SJSA1 (cell line): Measurements from ENCODE around the gene MROH2A. TPM values are rescaled to one million over a fixed set of nuclear protein-coding genes. Genes with fewer than 3 reads are reported as not detected.

Source experiments
- DNase-seq, 2 experiments: peaks; one replicate each; pipeline ENCODE4 v3.0.0-alpha.2; 2015 to 2020; ENCODE audit warnings: low spot score in 2 of 2, low read depth in 1 of 2
- H3K27ac ChIP-seq: fragments of 250-450 bp; sonication (Bioruptor Pico); 2 replicates; pipeline ENCODE4 v1.5.1; 2020; ENCODE audit warnings: mild to moderate bottlenecking, moderate library complexity
- H3K27me3 ChIP-seq: fragments of 250-450 bp; sonication (Bioruptor Pico); replicated peaks from 2 replicates; pipeline ENCODE4 v1.5.1; 2020; ENCODE audit warnings: mild to moderate bottlenecking, moderate library complexity
- H3K36me3 ChIP-seq: fragments of 250-450 bp; sonication (Bioruptor Pico); 2 replicates; pipeline ENCODE4 v1.5.1; 2020; ENCODE audit warnings: mild to moderate bottlenecking
- H3K4me1 ChIP-seq: fragments of 250-450 bp; sonication (Bioruptor Pico); replicated peaks from 2 replicates; pipeline ENCODE4 v1.6.1; 2021; ENCODE audit warnings: mild to moderate bottlenecking
- H3K4me3 ChIP-seq: fragments of 250-450 bp; sonication (Bioruptor Pico); 2 replicates; pipeline ENCODE4 v1.5.1; 2020; ENCODE audit warnings: mild to moderate bottlenecking
- H3K9me3 ChIP-seq: fragments of 250-450 bp; sonication (Bioruptor Pico); replicated peaks from 2 replicates; pipeline ENCODE4 v1.5.1; 2020; ENCODE audit warnings: mild to moderate bottlenecking
- total RNA-seq: library from RNA; depleted of rRNA; stranded (reverse); fragments of >200 nt; shearing (Covaris generic); gene quantifications from 2 replicates; pipeline ENCODE4 v1.2.3, GENCODE V29; 2014

MROH2A gene
- total RNA-seq, 1 experiment from 2014 or later, result not detected

DNA sequence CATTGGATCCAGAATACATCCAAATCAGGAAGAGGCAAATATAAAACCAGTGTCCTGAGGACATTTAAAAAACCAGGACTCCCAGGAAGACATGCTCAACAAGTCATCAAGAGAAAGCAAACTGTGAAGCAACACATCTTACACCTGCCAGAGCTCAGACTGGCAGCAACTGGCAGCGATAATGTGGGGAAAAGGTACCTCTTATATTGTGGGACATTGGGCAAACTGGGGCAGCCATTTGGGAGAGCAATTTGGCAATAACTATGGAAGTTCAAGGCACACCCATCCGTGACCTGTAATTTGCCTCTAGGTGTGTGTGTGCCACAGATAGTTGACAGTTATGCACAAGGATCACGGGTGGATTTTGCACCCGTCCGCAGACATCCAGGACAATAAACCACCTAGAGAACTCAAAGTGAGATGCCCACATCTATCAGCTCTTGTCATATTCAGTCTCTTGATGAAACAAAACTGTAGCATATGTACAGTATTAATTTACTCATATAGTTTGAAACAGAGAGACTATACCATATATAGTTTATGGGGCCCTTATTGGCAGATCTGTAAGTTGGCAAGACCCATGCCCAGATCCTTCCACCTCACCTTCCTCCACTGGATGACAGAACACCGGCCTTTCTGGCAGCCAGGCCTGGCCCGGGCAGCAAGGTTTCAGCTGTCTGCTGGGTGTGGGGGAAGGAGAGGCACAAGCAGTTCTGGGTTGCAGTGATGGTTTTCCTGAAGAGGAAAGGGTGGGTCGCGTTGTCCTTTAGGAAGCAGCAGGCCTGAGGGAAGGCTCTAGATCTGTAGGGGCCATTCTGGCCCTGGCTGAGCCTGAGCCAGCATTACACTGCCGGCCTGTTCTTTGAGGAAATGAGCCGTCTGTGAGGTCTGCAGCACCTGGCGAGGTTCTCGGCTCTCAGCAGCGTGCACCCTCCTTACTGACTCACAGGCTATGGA, 57.4 kb downstream of the MROH2A start:
- Histone ChIP-seq H3K9me3 (no peaks in the 10 kb centered on the region), H3K27ac (no peak overlapping the region), H3K4me3 (no peak overlapping the region), H3K27me3 (no peaks in the 10 kb centered on the region), H3K36me3 (peaks cover 69% of the 10 kb centered on the region), H3K4me1 (peaks cover 35% of the 10 kb centered on the region)
- no peak for DNase-seq

GRCh38 chr2:233836359-233836758, 58.2 kb downstream of the MROH2A start:
- H3K4me1 ChIP-seq, result peaks cover 35% of the 10 kb centered on the region
- H3K9me3 ChIP-seq, result no peaks in the 10 kb centered on the region
- no peaks in the 10 kb centered on the region for H3K27me3 ChIP-seq
- H3K4me3 ChIP-seq, result no peak overlapping the region
- H3K36me3 ChIP-seq, result peaks cover 77% of the 10 kb centered on the region
- no peak overlapping the region for H3K27ac ChIP-seq
- no peak for DNase-seq

DNA sequence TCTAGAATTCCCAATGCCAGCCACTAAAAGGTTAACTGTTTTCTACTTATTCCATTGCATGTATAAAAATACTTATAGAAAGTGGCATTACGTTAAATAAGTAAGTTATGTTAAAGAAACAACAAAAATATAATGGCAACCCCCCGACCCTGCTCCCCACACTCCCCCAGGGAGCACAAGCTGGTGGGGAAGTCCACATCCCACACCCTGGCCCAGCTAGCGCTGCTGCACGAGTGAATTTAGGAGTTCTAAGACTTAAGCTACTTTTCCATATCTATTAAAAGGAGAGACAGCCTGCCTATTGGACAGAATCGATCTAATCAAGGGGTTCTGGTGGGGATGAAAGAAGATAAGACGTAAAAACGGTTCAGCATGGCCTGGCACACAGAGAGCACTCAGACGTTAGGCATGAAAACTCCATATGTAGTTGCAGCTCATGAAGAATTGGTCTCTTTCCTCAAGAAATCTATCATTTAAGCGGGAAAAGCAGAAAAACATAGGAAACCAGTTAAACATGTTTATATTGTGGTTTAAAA, 59.6 kb downstream of the MROH2A start:
- Histone ChIP-seq H3K27me3 (no peaks in the 10 kb centered on the region), H3K4me3 (no peak overlapping the region), H3K4me1 (peaks cover 33% of the 10 kb centered on the region), H3K9me3 (no peaks in the 10 kb centered on the region), H3K36me3 (peaks cover 91% of the 10 kb centered on the region), H3K27ac (no peak overlapping the region)
- DNase-seq, result no peak

GRCh38 chr2:233838251-233838650, 60.1 kb downstream of the MROH2A start:
- Histone ChIP-seq H3K36me3 (peaks cover 96% of the 10 kb centered on the region), H3K27me3 (no peaks in the 10 kb centered on the region), H3K4me1 (peaks cover 28% of the 10 kb centered on the region), H3K4me3 (no peak overlapping the region), H3K9me3 (no peaks in the 10 kb centered on the region), H3K27ac (no peak overlapping the region)
- peak in 1 of 2 experiments; percentile 33 for DNase-seq

DNA sequence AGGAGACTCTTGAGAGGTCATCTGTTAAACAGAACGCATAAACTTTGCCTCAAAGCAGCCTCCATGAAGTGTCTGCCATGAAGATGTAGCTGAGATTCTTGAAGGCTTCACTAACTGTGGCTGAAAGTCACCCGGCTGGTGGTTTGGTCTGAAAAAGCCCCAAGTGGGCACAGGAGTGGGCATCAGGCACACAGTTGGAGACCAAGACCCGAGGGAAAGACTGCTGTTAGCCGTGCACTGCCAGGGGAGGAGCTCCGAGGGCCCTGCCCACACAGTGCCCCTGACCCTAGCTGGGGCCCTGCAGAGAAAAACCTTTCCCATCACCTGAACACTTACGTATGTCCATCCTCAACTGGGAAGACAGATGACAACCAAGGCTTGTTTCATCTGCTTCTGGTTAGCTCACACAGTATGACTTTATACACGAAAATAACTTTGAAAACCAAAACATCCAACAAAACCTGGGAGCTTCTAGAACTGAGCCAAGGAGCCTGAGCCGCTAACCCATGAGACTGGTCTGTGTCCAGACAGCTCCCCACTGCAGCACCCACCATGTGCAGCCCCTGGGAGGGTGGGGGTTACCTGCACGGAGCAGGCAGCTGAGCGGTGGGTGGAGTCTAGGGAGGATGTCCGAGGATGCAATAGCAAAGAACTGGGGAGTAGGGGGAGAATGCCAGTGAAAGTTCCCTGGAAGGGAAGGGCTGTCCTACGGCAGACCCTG, 60.8 kb downstream of the MROH2A start:
- Histone ChIP-seq H3K9me3 (no peaks in the 10 kb centered on the region), H3K36me3 (peaks cover 100% of the 10 kb centered on the region), H3K27ac (no peak overlapping the region), H3K4me1 (peaks cover 23% of the 10 kb centered on the region), H3K4me3 (no peak overlapping the region), H3K27me3 (no peaks in the 10 kb centered on the region)
- no peak for DNase-seq

- H3K36me3 ChIP-seq, result peaks cover 100% of the 10 kb centered on the region
- no peak overlapping the region for H3K4me3 ChIP-seq
- H3K4me1 ChIP-seq, result peaks cover 18% of the 10 kb centered on the region
- no peaks in the 10 kb centered on the region for H3K27me3 ChIP-seq
- no peak overlapping the region for H3K27ac ChIP-seq
- no peak for DNase-seq
- H3K9me3 ChIP-seq, result no peaks in the 10 kb centered on the region
Measured at GRCh38 chr2:233839447-233839820, 61.3 kb downstream of the MROH2A start.

DNA sequence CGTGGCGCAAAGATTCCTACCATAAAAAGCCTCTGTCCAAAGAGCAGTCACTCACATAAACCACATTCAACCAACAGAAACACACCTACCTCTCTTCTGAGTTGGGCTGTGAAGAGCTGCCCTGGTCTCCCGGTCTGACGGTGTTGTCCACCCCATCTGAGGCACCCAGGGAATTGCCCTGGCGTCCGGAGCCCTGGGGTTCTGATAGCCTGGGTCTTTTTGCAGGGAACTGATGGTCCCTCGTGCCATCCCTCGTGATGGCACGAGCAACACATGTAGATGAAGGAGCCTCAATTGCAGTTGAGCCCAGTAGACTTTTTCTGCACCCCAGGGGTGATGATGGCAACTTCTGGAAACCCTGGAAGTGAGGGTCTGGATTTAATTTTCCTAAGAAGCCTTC, 62.4 kb downstream of the MROH2A start:
- no peaks in the 10 kb centered on the region for H3K27me3 ChIP-seq
- H3K9me3 ChIP-seq, result no peaks in the 10 kb centered on the region
- no peak overlapping the region for H3K27ac ChIP-seq
- DNase-seq, result no peak
- no peak overlapping the region for H3K4me3 ChIP-seq
- H3K4me1 ChIP-seq, result peaks cover 16% of the 10 kb centered on the region
- H3K36me3 ChIP-seq, result peaks cover 100% of the 10 kb centered on the region

GRCh38 chr2:233841183-233841582, 63.1 kb downstream of the MROH2A start:
- Histone ChIP-seq H3K9me3 (no peaks in the 10 kb centered on the region), H3K27me3 (no peaks in the 10 kb centered on the region), H3K36me3 (peaks cover 100% of the 10 kb centered on the region), H3K4me1 (peaks cover 16% of the 10 kb centered on the region), H3K4me3 (no peak overlapping the region), H3K27ac (no peak overlapping the region)
- no peak for DNase-seq

- H3K27ac ChIP-seq, result no peak overlapping the region
Measured at GRCh38 chr2:233844064-233844807, 66.1 kb downstream of the MROH2A start.

DNA sequence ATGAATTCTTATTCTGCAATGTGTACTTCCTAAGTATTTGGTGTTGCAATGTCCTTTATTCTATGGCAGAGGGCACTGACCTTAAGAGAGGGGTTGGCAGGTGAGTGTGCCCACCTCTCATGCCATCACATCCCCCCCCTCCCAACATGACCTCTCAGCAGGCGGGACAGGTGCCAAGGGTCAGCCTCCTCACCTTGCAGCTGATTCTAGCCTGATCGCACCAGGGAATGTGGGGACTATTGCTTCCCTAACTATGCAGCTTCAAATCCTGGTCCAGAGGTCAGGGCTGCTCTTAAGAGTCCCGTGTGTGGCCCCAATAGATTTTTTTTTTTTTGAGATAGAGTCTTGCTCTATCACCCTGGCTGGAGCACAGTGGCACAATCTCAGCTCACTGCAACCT, 66.7 kb downstream of the MROH2A start:
- H3K4me1 ChIP-seq, result no peaks in the 10 kb centered on the region
- H3K36me3 ChIP-seq, result peaks cover 100% of the 10 kb centered on the region
- no peak for DNase-seq
- H3K27me3 ChIP-seq, result no peaks in the 10 kb centered on the region
- no peak overlapping the region for H3K27ac ChIP-seq
- H3K4me3 ChIP-seq, result no peak overlapping the region
- no peaks in the 10 kb centered on the region for H3K9me3 ChIP-seq

More at GRCh38 chr2:233844064-233844807, 66.1 kb downstream of the MROH2A start:
- Histone ChIP-seq H3K36me3 (peaks cover 100% of the 10 kb centered on the region), H3K27me3 (no peaks in the 10 kb centered on the region), H3K4me1 (peaks cover 1% of the 10 kb centered on the region; the same call in 1 of the 2 replicates), H3K4me3 (no peak overlapping the region), H3K9me3 (no peaks in the 10 kb centered on the region)
- no peak for DNase-seq

- Histone ChIP-seq H3K9me3 (no peaks in the 10 kb centered on the region), H3K36me3 (peaks cover 100% of the 10 kb centered on the region), H3K27ac (no peak overlapping the region), H3K27me3 (no peaks in the 10 kb centered on the region), H3K4me1 (no peaks in the 10 kb centered on the region), H3K4me3 (no peak overlapping the region)
- no peak for DNase-seq
Measured at GRCh38 chr2:233845301-233846060, 67.4 kb downstream of the MROH2A start.

DNA sequence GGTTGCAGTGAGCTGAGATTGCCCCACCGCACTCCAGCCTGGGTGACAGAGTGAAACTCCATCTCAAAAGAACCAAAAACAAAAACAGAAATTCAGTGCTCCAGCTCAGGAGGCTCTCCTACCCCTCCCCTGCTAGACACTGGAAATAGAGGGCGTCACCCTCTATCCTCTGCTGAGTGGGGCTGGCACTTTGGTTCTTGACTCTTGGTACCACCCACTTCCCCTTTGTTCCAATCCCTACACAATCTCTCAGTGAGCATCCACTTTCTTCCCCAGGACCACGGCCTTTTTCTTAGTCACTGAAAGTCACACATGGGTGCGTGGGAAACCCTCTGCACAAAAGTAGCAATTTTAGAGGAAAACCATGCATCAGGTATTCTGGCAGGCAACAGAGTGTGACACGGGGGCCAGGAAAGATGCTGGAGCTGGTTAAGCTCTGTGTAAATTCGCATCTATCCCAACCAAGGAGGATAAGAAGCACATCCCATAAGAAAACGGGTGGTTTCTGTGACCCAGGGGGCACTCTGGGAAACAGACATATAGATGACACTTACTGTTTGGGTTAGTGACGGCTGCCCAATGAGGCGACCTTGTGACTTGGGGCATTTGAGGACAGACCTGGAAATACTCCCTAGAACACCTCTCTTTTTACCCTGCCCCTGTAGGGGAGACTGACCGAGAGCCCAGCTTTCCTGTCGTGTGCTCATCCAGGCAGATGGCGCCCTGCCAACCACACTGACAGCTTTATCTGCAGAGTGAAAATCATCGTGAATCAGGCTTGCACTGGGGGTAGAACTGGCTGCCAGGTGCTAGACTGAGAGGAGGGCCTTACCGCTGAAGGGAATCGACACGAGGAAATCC, 68.5 kb downstream of the MROH2A start:
- H3K9me3 ChIP-seq, result no peaks in the 10 kb centered on the region
- H3K27ac ChIP-seq, result no peak overlapping the region
- H3K4me1 ChIP-seq, result peaks cover 7% of the 10 kb centered on the region
- H3K4me3 ChIP-seq, result no peak overlapping the region
- peaks cover 100% of the 10 kb centered on the region for H3K36me3 ChIP-seq
- no peak for DNase-seq
- no peaks in the 10 kb centered on the region for H3K27me3 ChIP-seq
